HepG2 (cell line): ENCODE results near the gene AKAP12. TPM values are rescaled to one million over a fixed set of nuclear protein-coding genes. Genes with fewer than 3 reads are reported as not detected.

ENCODE experiments used
- ATAC-seq: fragments of 200-7000 bp; cut with Tn5 transposase; 3 replicates; pipeline ENCODE4 v1.9.1; 2020; ENCODE audit warnings: mild to moderate bottlenecking, moderate library complexity
- BruUV-seq: library from RNA; stranded (reverse); fragments of 400-500 nt; replicated peaks from 2 replicates; lab custom pipeline; 2021; lab: Mats Ljungman, UMichigan
- CTCF ChIA-PET: fragments of 300-600 bp; formaldehyde crosslinking; extraction: SDS; loops from one replicate; lab custom pipeline; 2021; ENCODE audit warnings: low total read pairs, inconsistent platforms, low intra/inter-chr PET ratio; lab: Yijun Ruan, JAX
- POLR2A ChIA-PET: fragments of 350-600 bp; sonication (Branson Sonifier 250); formaldehyde crosslinking; loops from one replicate; lab custom pipeline; 2020; ENCODE audit warnings: antibody characterized with exemption, inconsistent platforms; lab: Yijun Ruan, JAX
- DNase-seq: peaks from one replicate; pipeline ENCODE4 v3.0.0-alpha.2; 2015; ENCODE audit warnings: low spot score
- FAIRE-seq: peaks from 3 replicates; lab custom pipeline; 2011; peaks lifted over from hg19 to GRCh38; lab: Jason Lieb, UNC
- H2AFZ ChIP-seq: one replicate; pipeline ENCODE4 v1.6.1; 2011; ENCODE audit warnings: low read length, inconsistent platforms
- H3K27ac ChIP-seq: fragments of 300-600 bp; 3 replicates; pipeline ENCODE4 v1.8.0; 2011; ENCODE audit warnings: mixed run types, mild to moderate bottlenecking, mixed read lengths, low read length, inconsistent platforms; ENCODE audit not compliant: insufficient read depth; ENCODE audit errors: extremely low read length
- H3K27me3 ChIP-seq, 2 experiments: fragments of 200-600 bp in 1 of 2; 2 replicates in 1 of 2; 3 replicates in 1 of 2; pipeline versions ENCODE4 v1.6.0 to v1.8.0; 2011; ENCODE audit warnings: low read length in 2 of 2, mild to moderate bottlenecking in 2 of 2, moderate library complexity in 2 of 2, inconsistent platforms in 1 of 2; ENCODE audit not compliant: insufficient read depth in 2 of 2, control insufficient read depth in 1 of 2
- H3K36me3 ChIP-seq, 2 experiments: fragments of 200-600 bp in 1 of 2; replicated peaks in 1 of 2; 2 replicates in 1 of 2; 3 replicates in 1 of 2; pipeline versions ENCODE4 v1.5.1 to v1.8.0; 2011; ENCODE audit warnings: low read length in 2 of 2, inconsistent platforms in 1 of 2; ENCODE audit not compliant: insufficient read depth in 2 of 2, control insufficient read depth in 1 of 2
- H3K4me1 ChIP-seq: 2 replicates; pipeline ENCODE4 v1.5.1; 2012; ENCODE audit warnings: low read length, inconsistent platforms; ENCODE audit not compliant: insufficient read depth
- H3K4me2 ChIP-seq: 2 replicates; pipeline ENCODE4 v1.6.0; 2011; ENCODE audit warnings: low read depth, low read length, inconsistent platforms
- H3K4me3 ChIP-seq, 3 experiments: fragments of 200-600 bp in 1 of 3; sonication (generic), shearing (Covaris generic) in 1 of 3; replicated peaks in 1 of 3; 2 replicates each; pipeline ENCODE4 v1.5.1; 2011 to 2016; ENCODE audit warnings: low read length in 3 of 3, inconsistent platforms in 2 of 3, low read depth in 2 of 3, mild to moderate bottlenecking in 2 of 3, control low read depth in 1 of 3, mixed read lengths in 1 of 3; ENCODE audit not compliant: insufficient read depth in 1 of 3
- H3K79me2 ChIP-seq: one replicate; pipeline ENCODE4 v1.6.1; 2011; ENCODE audit warnings: low read length, inconsistent platforms; ENCODE audit not compliant: insufficient read depth
- H3K9ac ChIP-seq: 2 replicates; pipeline ENCODE4 v1.6.0; 2011; ENCODE audit warnings: mild to moderate bottlenecking, low read depth, low read length, inconsistent platforms; ENCODE audit not compliant: insufficient read depth
- H3K9me3 ChIP-seq: 2 replicates; pipeline ENCODE4 v1.5.1; 2012; ENCODE audit warnings: mild to moderate bottlenecking, low read length
- H4K20me1 ChIP-seq: 2 replicates; pipeline ENCODE4 v1.6.0; 2011; ENCODE audit warnings: inconsistent platforms, mild to moderate bottlenecking, low read length, moderate library complexity; ENCODE audit not compliant: insufficient read depth
- FOXO1 ChIP-seq: sonication (generic); formaldehyde crosslinking; IDR thresholded peaks from 2 replicates; pipeline ENCODE4 v1.4.0; 2020; ENCODE audit warnings: missing genetic modification reagents
- GTF2F1 ChIP-seq: fragments of 150-350 bp; IDR thresholded peaks from 2 replicates; pipeline ENCODE4 v1.6.1; 2014; ENCODE audit warnings: low read length
- HMGA1 ChIP-seq: sonication (generic); formaldehyde crosslinking; conservative IDR thresholded peaks from 2 replicates; pipeline ENCODE4 v1.4.0; 2020; ENCODE audit warnings: missing genetic modification reagents
- NR3C1 ChIP-seq: sonication (generic); formaldehyde crosslinking; IDR thresholded peaks from 2 replicates; pipeline ENCODE4 v1.4.0; 2020; ENCODE audit warnings: missing genetic modification reagents
- ONECUT2 ChIP-seq: sonication (generic); formaldehyde crosslinking; IDR thresholded peaks from 2 replicates; pipeline ENCODE4 v1.4.0; 2020; ENCODE audit warnings: missing genetic modification reagents
- PAWR ChIP-seq: sonication (generic); formaldehyde crosslinking; IDR thresholded peaks from 2 replicates; pipeline ENCODE4 v1.4.0; 2020; ENCODE audit warnings: missing genetic modification reagents, mild to moderate bottlenecking, borderline replicate concordance
- SMYD3 ChIP-seq: sonication (generic); formaldehyde crosslinking; IDR thresholded peaks from 2 replicates; pipeline ENCODE4 v1.8.1; 2023; ENCODE audit warnings: mild to moderate bottlenecking, missing genetic modification reagents
- ZBTB3 ChIP-seq: sonication (generic); formaldehyde crosslinking; IDR thresholded peaks from 2 replicates; pipeline ENCODE4 v1.4.0; 2020; ENCODE audit warnings: low read depth, mild to moderate bottlenecking, moderate library complexity, missing genetic modification reagents, borderline replicate concordance
- ZNF225 ChIP-seq: sonication (generic); formaldehyde crosslinking; IDR thresholded peaks from 2 replicates; pipeline ENCODE4 v1.4.0; 2020; ENCODE audit warnings: mild to moderate bottlenecking, missing genetic modification reagents
- ZNF33B ChIP-seq: sonication (generic); formaldehyde crosslinking; IDR thresholded peaks from 2 replicates; pipeline ENCODE4 v1.5.1; 2020; ENCODE audit warnings: mild to moderate bottlenecking, missing genetic modification reagents
- ZNF446 ChIP-seq: sonication (generic); formaldehyde crosslinking; IDR thresholded peaks from 2 replicates; pipeline ENCODE4 v1.5.0; 2020; ENCODE audit warnings: mild to moderate bottlenecking, missing genetic modification reagents
- ZNF468 ChIP-seq: sonication (generic); formaldehyde crosslinking; IDR thresholded peaks from 2 replicates; pipeline ENCODE4 v1.8.0; 2022; ENCODE audit warnings: mild to moderate bottlenecking, moderate library complexity, missing genetic modification reagents
- ZNF484 ChIP-seq: sonication (generic); formaldehyde crosslinking; IDR thresholded peaks from 2 replicates; pipeline ENCODE4 v1.5.1; 2020; ENCODE audit warnings: mild to moderate bottlenecking, low read depth, missing genetic modification reagents, borderline replicate concordance
- ZNF598 ChIP-seq: sonication (generic); formaldehyde crosslinking; IDR thresholded peaks from 2 replicates; pipeline ENCODE4 v1.5.1; 2020; ENCODE audit warnings: mild to moderate bottlenecking, missing genetic modification reagents, borderline replicate concordance
- ZNF776 ChIP-seq: sonication (generic); formaldehyde crosslinking; IDR thresholded peaks from 2 replicates; pipeline ENCODE4 v1.4.0; 2020; ENCODE audit warnings: mild to moderate bottlenecking, missing genetic modification reagents
- ZSCAN29 ChIP-seq: sonication (generic); formaldehyde crosslinking; conservative IDR thresholded peaks from 2 replicates; pipeline ENCODE4 v1.4.0; 2020; ENCODE audit warnings: mild to moderate bottlenecking, missing genetic modification reagents
- ZUFSP ChIP-seq: sonication (generic); formaldehyde crosslinking; IDR thresholded peaks from 2 replicates; pipeline ENCODE4 v1.9.0; 2021; ENCODE audit warnings: missing genetic modification reagents, mild to moderate bottlenecking, borderline replicate concordance
- WGBS: methylation state at CpG from one replicate; pipeline ENCODE4 v1.1.6; 2017; ENCODE audit warnings: low lambda C conversion rate; 5-methylcytosine and 5-hydroxymethylcytosine counted together
- in situ Hi-C: cut with HindIII; loops from 2 replicates; pipeline ENCODE4 v1.10.0; 2017; ENCODE audit warnings: low pct_unique_long_range_greater_than_20kb; ENCODE audit not compliant: extremely low pct_ligation_motif_present
- intact Hi-C: fragments of 100-400 bp; cut with micrococcal nuclease; formaldehyde crosslinking; loops from one replicate; pipeline ENCODE4 v1.10.0; 2022; ENCODE audit not compliant: unreplicated experiment
- polyA plus RNA-seq, 8 experiments: library from polyadenylated mRNA; depleted of rRNA in 3 of 8; stranded (reverse) in 7 of 8; unstranded in 1 of 8; fragments of >200 nt; fragmentation: Illumina TruSeq in 4 of 8; extraction: Trizol in 4 of 8; gene quantifications; 2 replicates each; pipeline versions ENCODE4 v1.2.1 to v1.2.3, GENCODE V29; 2011 to 2016; ENCODE audit warnings: low read depth in 4 of 8, missing spikeins in 1 of 8, mixed read lengths in 1 of 8; ENCODE audit not compliant: insufficient read depth in 1 of 8
- total RNA-seq, 5 experiments: library from RNA; depleted of rRNA; stranded (reverse); fragments of >200 nt; fragmentation: Illumina TruSeq; extraction: Trizol; gene quantifications; 2 replicates each; pipeline ENCODE4 v1.2.3, GENCODE V29; 2016; ENCODE audit warnings: low read depth in 1 of 5
- TF ChIP-seq, protein P1 (sequence below): sonication (generic); formaldehyde crosslinking; IDR thresholded peaks from 2 replicates; pipeline ENCODE4 v1.8.0; 2022; ENCODE audit warnings: mild to moderate bottlenecking, missing genetic modification reagents; ENCODE audit not compliant: insufficient replicate concordance
- TF ChIP-seq, protein P2 (sequence below): sonication (generic); formaldehyde crosslinking; IDR thresholded peaks from 2 replicates; pipeline ENCODE4 v1.8.0; 2022; ENCODE audit warnings: missing genetic modification reagents, mild to moderate bottlenecking, inconsistent platforms, borderline replicate concordance

The AKAP12 gene
- total and polyA plus RNA-seq, 2 of the 13 experiments (the other 11 are each of a cell fraction or from before 2014, with no cell fraction given) = 10.6 to 19.0 TPM

DNA sequence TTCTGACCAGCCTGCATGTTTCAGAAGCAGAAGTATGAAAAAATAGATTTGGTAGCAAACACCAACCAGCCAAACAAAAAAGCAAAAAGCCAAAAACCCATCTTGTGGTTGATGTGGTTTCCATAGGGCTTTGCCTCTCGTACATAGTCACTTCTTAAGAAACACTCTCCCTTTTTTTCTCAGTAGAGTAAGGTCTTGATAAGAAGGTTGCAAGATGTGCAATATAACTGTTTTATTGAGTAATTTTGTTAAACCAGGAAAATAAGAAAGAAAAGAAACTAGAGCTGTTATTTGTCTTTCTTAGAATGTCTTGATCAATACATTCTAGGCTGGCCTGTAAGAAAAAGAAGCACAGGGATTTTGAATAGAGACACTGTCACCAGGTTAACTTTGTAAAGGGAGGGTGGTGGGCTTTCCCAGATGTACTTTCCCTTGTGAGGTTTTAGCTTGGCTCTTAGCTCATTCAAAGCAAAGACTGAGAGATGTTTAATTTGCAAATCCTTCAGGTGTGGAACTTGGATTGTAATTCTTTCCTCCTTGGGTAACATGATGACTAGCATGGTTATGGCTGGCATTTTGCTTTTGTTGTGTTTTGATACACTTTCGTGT is 49.7 kb downstream of the AKAP12 start:
- no peaks in the 10 kb centered on the region for H4K20me1 ChIP-seq
- TF ChIP-seq NR3C1 (no peak), ZNF225 (CRISPR knock-in tag) (no peak), GTF2F1 (no peak), ZNF598 (CRISPR knock-in tag) (no peak), HMGA1 (CRISPR knock-in tag) (no peak), SMYD3 (CRISPR knock-in tag) (no peak), FOXO1 (CRISPR knock-in tag) (no peak), ZSCAN29 (no peak), ZNF446 (CRISPR knock-in tag) (no peak), ZBTB3 (CRISPR knock-in tag) (no peak), ZNF33B (CRISPR knock-in tag) (no peak), ZNF468 (CRISPR knock-in tag) (no peak), ZNF776 (CRISPR knock-in tag) (no peak), ZNF484 (CRISPR knock-in tag) (no peak), ZUFSP (CRISPR knock-in tag) (no peak), PAWR (no peak), ONECUT2 (CRISPR knock-in tag) (no peak)
- TF ChIP-seq, protein P1, sequence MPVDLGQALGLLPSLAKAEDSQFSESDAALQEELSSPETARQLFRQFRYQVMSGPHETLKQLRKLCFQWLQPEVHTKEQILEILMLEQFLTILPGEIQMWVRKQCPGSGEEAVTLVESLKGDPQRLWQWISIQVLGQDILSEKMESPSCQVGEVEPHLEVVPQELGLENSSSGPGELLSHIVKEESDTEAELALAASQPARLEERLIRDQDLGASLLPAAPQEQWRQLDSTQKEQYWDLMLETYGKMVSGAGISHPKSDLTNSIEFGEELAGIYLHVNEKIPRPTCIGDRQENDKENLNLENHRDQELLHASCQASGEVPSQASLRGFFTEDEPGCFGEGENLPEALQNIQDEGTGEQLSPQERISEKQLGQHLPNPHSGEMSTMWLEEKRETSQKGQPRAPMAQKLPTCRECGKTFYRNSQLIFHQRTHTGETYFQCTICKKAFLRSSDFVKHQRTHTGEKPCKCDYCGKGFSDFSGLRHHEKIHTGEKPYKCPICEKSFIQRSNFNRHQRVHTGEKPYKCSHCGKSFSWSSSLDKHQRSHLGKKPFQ (CRISPR knock-in tag) = no peak
- TF ChIP-seq, protein P2, sequence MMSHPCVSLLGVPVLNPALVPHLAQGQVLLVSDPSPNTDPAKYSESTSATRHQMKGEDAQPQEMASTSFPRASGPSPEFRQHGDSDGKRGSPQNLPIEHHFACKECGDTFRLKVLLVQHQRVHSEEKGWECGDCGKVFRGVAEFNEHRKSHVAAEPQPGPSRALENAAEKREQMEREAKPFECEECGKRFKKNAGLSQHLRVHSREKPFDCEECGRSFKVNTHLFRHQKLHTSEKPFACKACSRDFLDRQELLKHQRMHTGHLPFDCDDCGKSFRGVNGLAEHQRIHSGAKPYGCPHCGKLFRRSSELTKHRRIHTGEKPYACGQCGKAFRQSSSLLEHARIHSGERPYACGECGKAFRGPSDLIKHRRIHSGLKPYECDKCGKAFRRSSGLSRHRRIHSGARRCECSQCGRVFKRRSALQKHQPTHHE = no peak
- TF ChIP-seq, all 625 proteins: peak for 0
- WGBS = 59% methylated on average over 2 of the region's 2 CpGs
- in situ Hi-C loops = no loop called here
- H3K4me2 ChIP-seq = no peak overlapping the region
- DNase-seq (no peak), ATAC-seq (no peak), FAIRE-seq (no peak)
- no peaks in the 10 kb centered on the region for H3K4me1 ChIP-seq
- no peak overlapping the region for H2AFZ ChIP-seq
- intact Hi-C loops = no loop called here
- H3K9me3 ChIP-seq = no peaks in the 10 kb centered on the region
- H3K9ac ChIP-seq = no peak overlapping the region
- H3K79me2 ChIP-seq = no peaks in the 10 kb centered on the region
- no peak overlapping the region for H3K4me3 ChIP-seq
- no peaks in the 10 kb centered on the region; a peak in 1 of 5 replicates for H3K27me3 ChIP-seq
- ChIA-PET POLR2A (no interaction called here), CTCF (no interaction called here)
- BruUV-seq = no TSS peak
- no peak overlapping the region for H3K27ac ChIP-seq
- H3K36me3 ChIP-seq = no peaks in the 10 kb centered on the region
